Spleen (tissue), 7 donors: ENCODE measurements around the gene OR51E2.

Experiments
- CTCF ChIP-seq, 11 experiments: fragments of 200-600 bp in 7 of 11; fragments of 450-650 bp in 4 of 11; sonication (generic) in 4 of 11; IDR thresholded peaks in 8 of 11; conservative IDR thresholded peaks in 3 of 11; 1 replicate in 7 of 11; 2 replicates in 4 of 11; pipeline versions ENCODE4 v1.4.0 to v1.8.0; 2016 to 2021; ENCODE audit warnings: antibody characterized with exemption in 11 of 11, inconsistent platforms in 4 of 11, mild to moderate bottlenecking in 1 of 11
- POLR2AphosphoS5 ChIP-seq, 3 donors: sonication (generic); formaldehyde crosslinking; IDR thresholded peaks; one replicate each; pipeline ENCODE4 v1.5.1; 2017; ENCODE audit warnings: antibody characterized with exemption in 3 of 3
- donor health status: DM: no; HTN: no; CAD: no; lungs with moderate emphysema.
- donor health status: DM: no; HTN: no; CAD: no.
- donor health status: DM: no; HTN: no; CAD: no.

- TF ChIP-seq CTCF (IDR thresholded peaks at IDR 0.05 in 8 of 11, conservative IDR thresholded peaks at IDR 0.05 in 3 of 11) = no peak
- no peak for TF ChIP-seq POLR2AphosphoS5 (IDR thresholded peaks at IDR 0.05)
Observed at GRCh38 chr11:4684631-4685285, 12.9 kb downstream of the OR51E2 start.
